Lung (tissue), 12 donors: Measurements from ENCODE around the gene LRRK1. TPM values are rescaled to one million over a fixed set of nuclear protein-coding genes. Genes with fewer than 3 reads are reported as not detected.

ENCODE experiments used
- ATAC-seq: fragments of 200-7000 bp; cut with Tn5 transposase; one replicate; pipeline ENCODE4 v1.9.1; 2020; ENCODE audit warnings: moderate number of reproducible peaks; ENCODE audit not compliant: insufficient read depth, low FRiP score
- DNase-seq, 3 donors: peaks; one replicate each; pipeline ENCODE4 v3.0.0-alpha.2; 2013 to 2017
- H3K27ac ChIP-seq, 2 donors: one replicate each; pipeline ENCODE4 v1.5.1; 2013; ENCODE audit warnings: mild to moderate bottlenecking in 2 of 2, moderate library complexity in 2 of 2, control low read depth in 1 of 2, inconsistent platforms in 1 of 2, low read depth in 1 of 2, low read length in 1 of 2
- H3K27me3 ChIP-seq, 3 donors: one replicate each; pipeline ENCODE4 v1.5.1; 2013; ENCODE audit warnings: low read length in 2 of 3; ENCODE audit not compliant: control insufficient read depth in 3 of 3, insufficient read depth in 3 of 3
- H3K36me3 ChIP-seq, 4 donors: one replicate each; pipeline ENCODE4 v1.5.1; 2013; ENCODE audit warnings: low read length in 4 of 4, mild to moderate bottlenecking in 1 of 4, moderate library complexity in 1 of 4; ENCODE audit not compliant: control insufficient read depth in 4 of 4, insufficient read depth in 4 of 4
- H3K4me1 ChIP-seq, 5 donors: one replicate each; pipeline ENCODE4 v1.5.1; 2013; ENCODE audit warnings: low read length in 5 of 5, mild to moderate bottlenecking in 2 of 5, moderate library complexity in 1 of 5; ENCODE audit not compliant: control insufficient read depth in 5 of 5, insufficient read depth in 5 of 5
- H3K4me3 ChIP-seq: one replicate; pipeline ENCODE4 v1.5.1; 2013; ENCODE audit warnings: mild to moderate bottlenecking, control low read depth, moderate library complexity
- H3K9ac ChIP-seq, 2 donors: one replicate each; pipeline ENCODE4 v1.5.1; 2013; ENCODE audit warnings: low read length in 2 of 2, control low read depth in 1 of 2; ENCODE audit not compliant: insufficient read depth in 1 of 2
- H3K9me3 ChIP-seq, 4 donors: one replicate each; pipeline ENCODE4 v1.5.1; 2013; ENCODE audit warnings: low read length in 3 of 4, mild to moderate bottlenecking in 1 of 4, moderate library complexity in 1 of 4; ENCODE audit not compliant: control insufficient read depth in 4 of 4, insufficient read depth in 3 of 4
- WGBS, 2 donors: extraction: QIAGEN DNeasy Blood & Tissue Kit; methylation state at CpG; one replicate each; pipeline ENCODE4 v1.1.7; 2013; 5-methylcytosine and 5-hydroxymethylcytosine counted together
- polyA plus RNA-seq, 2 donors: library from polyadenylated mRNA; stranded (reverse); fragments of 200-250 nt; gene quantifications; one replicate each; pipeline ENCODE4 v1.2.1, GENCODE V29; 2013
- total RNA-seq, 2 donors: library from RNA; depleted of rRNA in 1 of 2; stranded (reverse); fragments of >200 nt in 1 of 2; gene quantifications; one replicate each; pipeline ENCODE4 v1.2.1, GENCODE V29; 2014 to 2021
- TF ChIP-seq, protein P1 (sequence below): IDR thresholded peaks from 2 replicates; pipeline ENCODE4 v1.5.1; 2012; ENCODE audit warnings: mild to moderate bottlenecking; ENCODE audit errors: control extremely low read depth, extremely low read depth
- donor health status: control.
- donor health status: control.
- donor health status: Bipolar disorder and iron deficiency.
- donor health status: healthy.
- donor health status: DM: yes; HTN: yes; CAD: no.

Gene LRRK1
- total and polyA plus RNA-seq, 4 donors, result 5.7 to 22.9 (median 9.7) TPM

- Histone ChIP-seq H3K36me3 (peaks cover 0 to 8% (median 0%) of the 10 kb centered on the region in 4 donors), H3K9me3 (no peaks in the 10 kb centered on the region), H3K27me3 (no peaks in the 10 kb centered on the region), H3K4me1 (peaks cover 0 to 38% (median 11%) of the 10 kb centered on the region in 5 donors), H3K9ac (no peak overlapping the region), H3K4me3 (no peak overlapping the region), H3K27ac (no peak overlapping the region)
- peak; percentile 74 to 84 (median 80) for DNase-seq
- ATAC-seq, result peak; percentile 35
- TF ChIP-seq, protein P1, sequence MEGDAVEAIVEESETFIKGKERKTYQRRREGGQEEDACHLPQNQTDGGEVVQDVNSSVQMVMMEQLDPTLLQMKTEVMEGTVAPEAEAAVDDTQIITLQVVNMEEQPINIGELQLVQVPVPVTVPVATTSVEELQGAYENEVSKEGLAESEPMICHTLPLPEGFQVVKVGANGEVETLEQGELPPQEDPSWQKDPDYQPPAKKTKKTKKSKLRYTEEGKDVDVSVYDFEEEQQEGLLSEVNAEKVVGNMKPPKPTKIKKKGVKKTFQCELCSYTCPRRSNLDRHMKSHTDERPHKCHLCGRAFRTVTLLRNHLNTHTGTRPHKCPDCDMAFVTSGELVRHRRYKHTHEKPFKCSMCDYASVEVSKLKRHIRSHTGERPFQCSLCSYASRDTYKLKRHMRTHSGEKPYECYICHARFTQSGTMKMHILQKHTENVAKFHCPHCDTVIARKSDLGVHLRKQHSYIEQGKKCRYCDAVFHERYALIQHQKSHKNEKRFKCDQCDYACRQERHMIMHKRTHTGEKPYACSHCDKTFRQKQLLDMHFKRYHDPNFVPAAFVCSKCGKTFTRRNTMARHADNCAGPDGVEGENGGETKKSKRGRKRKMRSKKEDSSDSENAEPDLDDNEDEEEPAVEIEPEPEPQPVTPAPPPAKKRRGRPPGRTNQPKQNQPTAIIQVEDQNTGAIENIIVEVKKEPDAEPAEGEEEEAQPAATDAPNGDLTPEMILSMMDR, result peak; percentile 73
- 53 to 55% methylated on average over 27 of the region's 27 CpGs for WGBS, 2 donors
These were observed 96.0 kb downstream of the LRRK1 start for GRCh38 chr15:101014921-101015841.

GRCh38 chr15:101016581-101016980, 97.4 kb downstream of the LRRK1 start:
- Histone ChIP-seq H3K4me1 (peaks cover 0 to 38% (median 11%) of the 10 kb centered on the region in 5 donors), H3K27ac (no peak overlapping the region), H3K36me3 (peaks cover 0 to 5% (median 0%) of the 10 kb centered on the region in 4 donors), H3K9me3 (no peaks in the 10 kb centered on the region), H3K4me3 (no peak overlapping the region), H3K9ac (peak overlapping the region in 1 of 2 donors; percentile 52), H3K27me3 (no peaks in the 10 kb centered on the region)
- DNase-seq (no peak), ATAC-seq (no peak)
- TF ChIP-seq, protein P1, result no peak
- 94 to 97% methylated on average over 7 of the region's 7 CpGs for WGBS, 2 donors

DNA sequence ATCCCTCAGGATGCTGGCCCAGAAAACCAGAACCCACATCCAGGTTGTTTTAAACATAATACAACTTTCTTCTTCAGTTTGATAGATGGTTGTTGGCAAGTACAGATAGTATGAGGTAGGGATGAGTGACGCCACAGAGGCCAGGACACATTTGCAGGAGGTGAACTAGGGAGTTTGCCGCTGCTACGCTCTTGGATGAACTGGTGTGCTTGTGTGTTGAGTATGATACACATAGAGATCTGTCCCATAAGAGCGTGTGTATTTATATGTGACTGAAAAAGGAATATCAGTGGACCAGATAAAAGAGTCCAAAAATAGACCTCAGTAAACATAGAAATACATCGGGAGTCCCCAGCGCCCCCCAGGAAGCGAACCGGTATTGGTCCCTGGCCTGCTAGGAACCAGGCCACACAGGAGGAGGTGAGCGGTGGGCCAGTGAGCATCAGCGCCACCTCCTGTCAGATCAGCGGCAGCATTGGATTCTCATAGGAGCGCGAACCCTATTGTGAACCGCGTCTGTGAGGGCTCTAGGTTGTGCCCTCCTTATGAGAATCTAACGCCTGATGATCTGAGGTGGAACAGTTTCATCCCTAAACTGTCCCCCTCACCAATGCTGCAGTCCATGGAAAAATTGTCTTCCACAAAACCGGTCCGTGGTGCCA, 98.1 kb downstream of the LRRK1 start:
- peak overlapping the region in 1 of 2 donors; percentile 52 for H3K9ac ChIP-seq
- ATAC-seq (no peak), DNase-seq (peak; percentile 46 to 62 (median 60))
- no peak overlapping the region for H3K4me3 ChIP-seq
- 84 to 89% methylated on average over 18 of the region's 18 CpGs for WGBS, 2 donors
- H3K27me3 ChIP-seq, result no peaks in the 10 kb centered on the region
- H3K9me3 ChIP-seq, result no peaks in the 10 kb centered on the region
- H3K4me1 ChIP-seq, result peaks cover 0 to 38% (median 11%) of the 10 kb centered on the region in 5 donors
- TF ChIP-seq, protein P1, result no peak
- peak overlapping the region in 1 of 2 donors; percentile 26 for H3K27ac ChIP-seq
- H3K36me3 ChIP-seq, result peaks cover 0 to 9% (median 0%) of the 10 kb centered on the region in 4 donors
